Large intestine (tissue), 3 donors: Measurements from ENCODE around the gene SLC37A2. TPM values are rescaled to one million over a fixed set of nuclear protein-coding genes. Genes with fewer than 3 reads are reported as not detected.

Source experiments
- DNase-seq, 2 donors: peaks; one replicate each; pipeline versions ENCODE4 v3.0.0 to v3.0.0-alpha.2; 2013
- H3K27ac ChIP-seq: one replicate; pipeline ENCODE4 v1.5.1; 2013; ENCODE audit warnings: low read length
- H3K27me3 ChIP-seq: 2 replicates; pipeline ENCODE4 v1.6.1; 2013; ENCODE audit warnings: low read length; ENCODE audit not compliant: control insufficient read depth, insufficient read depth
- H3K36me3 ChIP-seq: 2 replicates; pipeline ENCODE4 v1.6.1; 2013; ENCODE audit warnings: low read length; ENCODE audit not compliant: control insufficient read depth, insufficient read depth
- H3K4me1 ChIP-seq: one replicate; pipeline ENCODE4 v1.6.1; 2013; ENCODE audit warnings: low read length; ENCODE audit not compliant: control insufficient read depth, insufficient read depth
- H3K4me3 ChIP-seq: one replicate; pipeline ENCODE4 v1.5.1; 2013; ENCODE audit warnings: low read length
- H3K9me3 ChIP-seq: one replicate; pipeline ENCODE4 v1.6.1; 2013; ENCODE audit warnings: mild to moderate bottlenecking, low read depth, low read length, moderate library complexity; ENCODE audit not compliant: control insufficient read depth
- WGBS: methylation state at CpG from one replicate; pipeline ENCODE4 v1.1.5; 2013; ENCODE audit warnings: low lambda C conversion rate; ENCODE audit not compliant: insufficient coverage; 5-methylcytosine and 5-hydroxymethylcytosine counted together
- polyA plus RNA-seq: library from polyadenylated mRNA; unstranded; fragments of 120-200 nt; gene quantifications from one replicate; pipeline ENCODE4 v1.2.1, GENCODE V29; 2013

Gene SLC37A2
- polyA plus RNA-seq, 1 donor = 91.1 TPM

GRCh38 chr11:125124618-125124992 lies 61.5 kb downstream of the SLC37A2 start:
- Histone ChIP-seq H3K9me3 (no peaks in the 10 kb centered on the region), H3K36me3 (no peaks in the 10 kb centered on the region), H3K27me3 (peaks cover 20% of the 10 kb centered on the region), H3K27ac (no peak overlapping the region), H3K4me1 (no peaks in the 10 kb centered on the region), H3K4me3 (no peak overlapping the region)
- DNase-seq = no peak
- no CpG with 5 or more reads among the region's 4 CpGs for WGBS

- no peak overlapping the region for H3K4me3 ChIP-seq
- H3K36me3 ChIP-seq = no peaks in the 10 kb centered on the region
- H3K27ac ChIP-seq = no peak overlapping the region
- DNase-seq = no peak
- WGBS = 43% methylated on average over 1 of the region's 4 CpGs
- H3K27me3 ChIP-seq = peaks cover 16% of the 10 kb centered on the region
- no peaks in the 10 kb centered on the region for H3K9me3 ChIP-seq
- no peaks in the 10 kb centered on the region for H3K4me1 ChIP-seq
These were observed 65.3 kb downstream of the SLC37A2 start for GRCh38 chr11:125128450-125128849.

GRCh38 chr11:125129316-125129993 lies 66.3 kb downstream of the SLC37A2 start:
- DNase-seq = no peak
- no peaks in the 10 kb centered on the region for H3K4me1 ChIP-seq

GRCh38 chr11:125132071-125132470 lies 69.0 kb downstream of the SLC37A2 start:
- peaks cover 7% of the 10 kb centered on the region for H3K27me3 ChIP-seq
- no peaks in the 10 kb centered on the region for H3K9me3 ChIP-seq
- no peaks in the 10 kb centered on the region for H3K36me3 ChIP-seq
- WGBS = no CpG with 5 or more reads among the region's 1 CpG
- H3K4me3 ChIP-seq = no peak overlapping the region
- no peak overlapping the region for H3K27ac ChIP-seq
- H3K4me1 ChIP-seq = no peaks in the 10 kb centered on the region
- no peak for DNase-seq

More at GRCh38 chr11:125129316-125129993, 66.3 kb downstream of the SLC37A2 start:
- H3K9me3 ChIP-seq = no peaks in the 10 kb centered on the region
- H3K27me3 ChIP-seq = peaks cover 16% of the 10 kb centered on the region
- no peaks in the 10 kb centered on the region for H3K36me3 ChIP-seq
- no peak overlapping the region for H3K27ac ChIP-seq
- whole genome bisulfite sequencing = 78% methylated on average over 6 of the region's 22 CpGs
- H3K4me3 ChIP-seq = no peak overlapping the region

GRCh38 chr11:125132596-125132995 lies 69.5 kb downstream of the SLC37A2 start:
- no peaks in the 10 kb centered on the region for H3K9me3 ChIP-seq
- H3K36me3 ChIP-seq = no peaks in the 10 kb centered on the region
- no peak overlapping the region for H3K4me3 ChIP-seq
- DNase-seq = no peak
- WGBS = no CpG with 5 or more reads among the region's 7 CpGs
- peaks cover 6% of the 10 kb centered on the region for H3K27me3 ChIP-seq
- no peaks in the 10 kb centered on the region for H3K4me1 ChIP-seq
- no peak overlapping the region for H3K27ac ChIP-seq

GRCh38 chr11:125136001-125136400 lies 72.9 kb downstream of the SLC37A2 start:
- no peak overlapping the region for H3K4me3 ChIP-seq

GRCh38 chr11:125138966-125139365 lies 75.9 kb downstream of the SLC37A2 start:
- no peak overlapping the region for H3K27ac ChIP-seq
- peaks cover 5% of the 10 kb centered on the region for H3K4me1 ChIP-seq
- H3K27me3 ChIP-seq = peaks cover 9% of the 10 kb centered on the region
- DNase-seq = no peak
- no peak overlapping the region for H3K4me3 ChIP-seq
- H3K36me3 ChIP-seq = no peaks in the 10 kb centered on the region
- H3K9me3 ChIP-seq = no peaks in the 10 kb centered on the region
- WGBS = no CpG with 5 or more reads among the region's 8 CpGs

More at GRCh38 chr11:125136001-125136400, 72.9 kb downstream of the SLC37A2 start:
- no peak overlapping the region for H3K27ac ChIP-seq
- no peak for DNase-seq
- H3K4me1 ChIP-seq = peaks cover 5% of the 10 kb centered on the region
- H3K36me3 ChIP-seq = no peaks in the 10 kb centered on the region
- peaks cover 5% of the 10 kb centered on the region for H3K27me3 ChIP-seq
- no peaks in the 10 kb centered on the region for H3K9me3 ChIP-seq

GRCh38 chr11:125139778-125140177 lies 76.7 kb downstream of the SLC37A2 start:
- no peak for DNase-seq
- H3K36me3 ChIP-seq = no peaks in the 10 kb centered on the region
- no peak overlapping the region for H3K27ac ChIP-seq
- no peaks in the 10 kb centered on the region for H3K9me3 ChIP-seq
- peaks cover 16% of the 10 kb centered on the region for H3K27me3 ChIP-seq
- no peak overlapping the region for H3K4me3 ChIP-seq
- peaks cover 5% of the 10 kb centered on the region for H3K4me1 ChIP-seq
- WGBS = no CpG with 5 or more reads among the region's 3 CpGs

Other genes with a start within 250 kb of the SLC37A2 start
- gene ROBO3, start 197.9 kb upstream of the SLC37A2 start, polyA plus RNA-seq = 17.3 TPM
- gene ROBO4, start 165.4 kb upstream of the SLC37A2 start, polyA plus RNA-seq = 5.1 TPM
- not detected for gene HEPN1, start 144.1 kb upstream of the SLC37A2 start, polyA plus RNA-seq
- 0.04 TPM for gene HEPACAM, start 127.3 kb upstream of the SLC37A2 start, polyA plus RNA-seq
- 2.5 TPM for gene CCDC15, start 109.1 kb upstream of the SLC37A2 start, polyA plus RNA-seq
- gene TMEM218, start 48.3 kb downstream of the SLC37A2 start, polyA plus RNA-seq = 29.1 TPM
- 3.6 TPM for gene PKNOX2, start 101.4 kb downstream of the SLC37A2 start, polyA plus RNA-seq